Fibroblast of lung (primary cell): ENCODE results near the gene LRRC8D. TPM values are rescaled to one million over a fixed set of nuclear protein-coding genes. Genes with fewer than 3 reads are reported as not detected.

ENCODE experiments used
- DNase-seq, 2 donors: peaks; one replicate each; pipeline versions ENCODE4 v3.0.0 to v3.0.0-alpha.2; 2010; ENCODE audit warnings: low read depth in 2 of 2
- H2AFZ ChIP-seq: 2 replicates; pipeline ENCODE4 v1.5.1; 2012; ENCODE audit warnings: low read length, control low read depth, inconsistent platforms
- H3K27ac ChIP-seq: 2 replicates; pipeline ENCODE4 v1.5.1; 2011; ENCODE audit warnings: low read length, control low read depth; ENCODE audit not compliant: insufficient read depth
- H3K27me3 ChIP-seq: 2 replicates; pipeline ENCODE4 v1.5.1; 2011; ENCODE audit warnings: mild to moderate bottlenecking, low read length; ENCODE audit not compliant: control insufficient read depth, insufficient read depth
- H3K36me3 ChIP-seq: 2 replicates; pipeline ENCODE4 v1.5.1; 2011; ENCODE audit warnings: low read length; ENCODE audit not compliant: control insufficient read depth, insufficient read depth
- H3K4me1 ChIP-seq: 2 replicates; pipeline ENCODE4 v1.5.1; 2011; ENCODE audit warnings: low read length; ENCODE audit not compliant: control insufficient read depth, insufficient read depth; ENCODE audit errors: extremely low read depth
- H3K4me2 ChIP-seq: 2 replicates; pipeline ENCODE4 v1.5.1; 2011; ENCODE audit warnings: low read length, control low read depth; ENCODE audit not compliant: insufficient read depth; ENCODE audit errors: extremely low read depth
- H3K4me3 ChIP-seq, 4 experiments: fragments of 200-600 bp in 1 of 4; sonication (generic) in 1 of 4; replicated peaks in 1 of 4; 2 replicates each; pipeline ENCODE4 v1.5.1; 2011 to 2016; ENCODE audit warnings: low read length in 4 of 4, low read depth in 3 of 4, mild to moderate bottlenecking in 3 of 4, control low read depth in 2 of 4, inconsistent platforms in 1 of 4, mixed read lengths in 1 of 4; ENCODE audit not compliant: insufficient read depth in 1 of 4; ENCODE audit errors: control extremely low read depth in 1 of 4
- H3K79me2 ChIP-seq: 2 replicates; pipeline ENCODE4 v1.5.1; 2012; ENCODE audit warnings: mild to moderate bottlenecking, low read length, inconsistent platforms; ENCODE audit not compliant: control insufficient read depth, insufficient read depth
- H3K9ac ChIP-seq: 2 replicates; pipeline ENCODE4 v1.5.1; 2011; ENCODE audit warnings: mild to moderate bottlenecking, low read length, control low read depth; ENCODE audit not compliant: insufficient read depth
- H3K9me3 ChIP-seq: 2 replicates; pipeline ENCODE4 v1.5.1; 2012; ENCODE audit warnings: low read depth, low read length; ENCODE audit not compliant: control insufficient read depth, insufficient read depth
- H4K20me1 ChIP-seq: 2 replicates; pipeline ENCODE4 v1.5.1; 2011; ENCODE audit warnings: low read length; ENCODE audit not compliant: control insufficient read depth, insufficient read depth; ENCODE audit errors: extremely low read depth
- CTCF ChIP-seq, 2 donors: IDR thresholded peaks in 1 of 2; conservative IDR thresholded peaks in 1 of 2; 1 replicate in 1 of 2; 2 replicates in 1 of 2; pipeline ENCODE4 v1.5.1; 2011 to 2012; ENCODE audit warnings: low read length in 2 of 2, control low read depth in 1 of 2, inconsistent platforms in 1 of 2, low read depth in 1 of 2, mild to moderate bottlenecking in 1 of 2
- EZH2 ChIP-seq: IDR thresholded peaks from 2 replicates; pipeline ENCODE4 v1.5.1; 2012; ENCODE audit warnings: low read length, control low read depth, mild to moderate bottlenecking; ENCODE audit errors: missing control alignments
- polyA plus RNA-seq, 2 donors: library from polyadenylated mRNA; depleted of rRNA in 1 of 2; stranded (reverse) in 1 of 2; unstranded in 1 of 2; fragments of >200 nt; gene quantifications; 2 replicates each; pipeline ENCODE4 v1.2.1, GENCODE V29; 2011 to 2012; ENCODE audit warnings: missing spikeins in 1 of 2
- total RNA-seq: library from RNA; depleted of rRNA; stranded (reverse); fragments of >200 nt; gene quantifications from 2 replicates; pipeline ENCODE4 v1.2.1, GENCODE V29; 2014

The LRRC8D gene
- total and polyA plus RNA-seq, 2 donors (not counting 1 experiment from before 2014, with no cell fraction given) = 41.0 to 58.1 TPM

- Histone ChIP-seq H3K27me3 (no peaks in the 10 kb centered on the region), H3K4me1 (peaks cover 3% of the 10 kb centered on the region), H3K9ac (no peak overlapping the region), H4K20me1 (no peaks in the 10 kb centered on the region), H3K4me3 (no peak overlapping the region), H3K27ac (no peak overlapping the region), H2AFZ (no peak overlapping the region), H3K9me3 (no peaks in the 10 kb centered on the region), H3K36me3 (no peaks in the 10 kb centered on the region), H3K79me2 (no peaks in the 10 kb centered on the region), H3K4me2 (no peak overlapping the region)
- no peak for DNase-seq
- no peak for TF ChIP-seq EZH2
- no peak for TF ChIP-seq CTCF (conservative IDR thresholded peaks at IDR 0.05 in 1 of 2, IDR thresholded peaks at IDR 0.05 in 1 of 2; ENCODE audit: low read depth in 1 of 2, low read length in 2 of 2)
These were observed 16.7 kb downstream of the LRRC8D start for GRCh38 chr1:89837510-89837909.

- H3K36me3 ChIP-seq = no peaks in the 10 kb centered on the region
- no peak overlapping the region for H3K27ac ChIP-seq
- no peak for TF ChIP-seq EZH2
- TF ChIP-seq CTCF (conservative IDR thresholded peaks at IDR 0.05 in 1 of 2, IDR thresholded peaks at IDR 0.05 in 1 of 2; ENCODE audit: low read depth in 1 of 2, low read length in 2 of 2) = no peak
- no peak overlapping the region for H2AFZ ChIP-seq
- no peaks in the 10 kb centered on the region for H3K9me3 ChIP-seq
- H3K79me2 ChIP-seq = peaks cover 4% of the 10 kb centered on the region
- no peaks in the 10 kb centered on the region for H4K20me1 ChIP-seq
- H3K4me2 ChIP-seq = no peak overlapping the region
- DNase-seq = no peak
- H3K4me1 ChIP-seq = peaks cover 4% of the 10 kb centered on the region
- no peak overlapping the region for H3K9ac ChIP-seq
- H3K4me3 ChIP-seq = no peak overlapping the region
- no peaks in the 10 kb centered on the region for H3K27me3 ChIP-seq
These were observed 18.7 kb downstream of the LRRC8D start for GRCh38 chr1:89839516-89839915.

- no peak for TF ChIP-seq CTCF (conservative IDR thresholded peaks at IDR 0.05 in 1 of 2, IDR thresholded peaks at IDR 0.05 in 1 of 2; ENCODE audit: low read depth in 1 of 2, low read length in 2 of 2)
- no peak for TF ChIP-seq EZH2
- Histone ChIP-seq H3K4me2 (no peak overlapping the region), H3K36me3 (no peaks in the 10 kb centered on the region), H3K27ac (no peak overlapping the region), H2AFZ (no peak overlapping the region), H3K4me3 (no peak overlapping the region), H3K9ac (no peak overlapping the region), H3K27me3 (no peaks in the 10 kb centered on the region), H3K9me3 (no peaks in the 10 kb centered on the region), H4K20me1 (no peaks in the 10 kb centered on the region), H3K4me1 (peaks cover 4% of the 10 kb centered on the region), H3K79me2 (peaks cover 5% of the 10 kb centered on the region)
- DNase-seq = no peak
These were observed 20.7 kb downstream of the LRRC8D start for GRCh38 chr1:89841507-89841906.
